Measurements from ENCODE around the gene TICAM2. TPM values are rescaled to one million over a fixed set of nuclear protein-coding genes. Genes with fewer than 3 reads are reported as not detected.

TICAM2 gene
- total and polyA plus RNA-seq, 10 of the 15 experiments (the other 5 are each of a cell fraction or from before 2014, with no cell fraction given) = 0.14 to 7.0 (median 2.9) TPM

DNA sequence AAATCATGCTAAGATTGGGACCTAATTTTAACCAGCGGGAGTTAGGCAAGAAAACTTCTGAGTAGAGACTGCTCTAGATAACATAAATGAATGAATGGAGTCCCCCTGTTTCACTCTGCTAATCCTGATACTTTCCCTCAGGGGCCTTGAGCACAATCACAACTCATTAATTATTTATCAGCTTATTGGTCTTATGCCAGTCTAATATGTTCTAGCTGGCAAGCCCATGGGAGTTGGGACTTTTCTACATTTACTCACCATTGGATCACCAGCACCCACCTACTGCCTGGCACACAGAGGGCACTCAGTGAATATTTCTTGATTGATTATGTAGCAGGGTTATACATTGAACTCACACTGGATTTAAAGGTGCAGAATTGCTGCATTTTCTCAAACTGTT, 37.1 kb upstream of the TICAM2 start:
- Histone ChIP-seq H3K9ac (ENCODE audit: control insufficient read depth, insufficient read depth, low read length) (no peak overlapping the region), H3K36me3 (ENCODE audit: control insufficient read depth in 2 of 2, insufficient read depth in 2 of 2, low read length in 1 of 2) (no peaks in the 10 kb centered on the region), H3K4me3 (no peak overlapping the region), H3K4me2 (ENCODE audit: control insufficient read depth, insufficient read depth) (no peak overlapping the region), H2AFZ (ENCODE audit: control insufficient read depth, low read depth, low read length) (no peak overlapping the region), H3K9me3 (replicated peaks; ENCODE audit: control insufficient read depth, insufficient read depth, low read length) (no peaks in the 10 kb centered on the region), H3K27me3 (replicated peaks in 1 of 2; ENCODE audit: control insufficient read depth in 2 of 2, insufficient read depth in 2 of 2, low read length in 1 of 2) (peaks cover 0 to 11% of the 10 kb centered on the region in 2 experiments; a peak in 1 of 4 replicates), H4K20me1 (ENCODE audit: control insufficient read depth, insufficient read depth) (no peaks in the 10 kb centered on the region; the same call in 1 of the 2 replicates), H3K27ac (ENCODE audit: control insufficient read depth, insufficient read depth) (no peak overlapping the region), H3K79me2 (ENCODE audit: control insufficient read depth, insufficient read depth, low read length) (no peaks in the 10 kb centered on the region), H3K4me1 (ENCODE audit: control insufficient read depth, insufficient read depth, low read length) (peaks cover 13% of the 10 kb centered on the region)
- ChIA-PET CTCF (interaction anchor here (1.0 to 1.3 kb wide), 2 partner anchors 191 to 195 kb away, joined by 3 read pairs; no protein-coding TSS in a partner anchor), POLR2A (no interaction called here), RAD21 (ENCODE audit: unreplicated experiment) (no interaction called here), SMC1A (ENCODE audit: uncharacterized antibody, unreplicated experiment) (no interaction called here)
- no TSS peak for BruUV-seq (replicated peaks)
- 62% methylated on average over 1 of the region's 1 CpG for WGBS (ENCODE audit: insufficient coverage, insufficient replicate concordance, low lambda C conversion rate, missing lambda C conversion rate)
- ATAC-seq (peak; percentile 18), FAIRE-seq (no peak), DNase-seq (ENCODE audit: low read depth, low spot score) (no peak)
- in situ Hi-C loops (cut with MboI) (no loop called here), intact Hi-C loops (cut with micrococcal nuclease; ENCODE audit: unreplicated experiment) (no loop called here)
- TF ChIP-seq PML (IDR thresholded peaks at IDR 0.05; ENCODE audit: low read length) (no peak), STAT1 (conservative IDR thresholded peaks at IDR 0.05) (no peak), ZBED1 (IDR thresholded peaks at IDR 0.05; ENCODE audit: borderline replicate concordance) (no peak), SIX5 (IDR thresholded peaks at IDR 0.05; ENCODE audit: low read depth, low read length, severe bottlenecking) (no peak), NRF1 (conservative IDR thresholded peaks at IDR 0.05; ENCODE audit: low read depth, low read length) (no peak), NR2C2 (IDR thresholded peaks at IDR 0.05; ENCODE audit: borderline replicate concordance, control insufficient read depth, insufficient read length, low read depth) (no peak), RCOR1 (conservative IDR thresholded peaks at IDR 0.05; ENCODE audit: low read depth, low read length) (no peak), CREM (IDR thresholded peaks at IDR 0.05; ENCODE audit: low read depth) (no peak), FOXK2 (IDR thresholded peaks at IDR 0.05) (no peak), IKZF2 (IDR thresholded peaks at IDR 0.05) (no peak)
- TF ChIP-seq, protein P1, sequence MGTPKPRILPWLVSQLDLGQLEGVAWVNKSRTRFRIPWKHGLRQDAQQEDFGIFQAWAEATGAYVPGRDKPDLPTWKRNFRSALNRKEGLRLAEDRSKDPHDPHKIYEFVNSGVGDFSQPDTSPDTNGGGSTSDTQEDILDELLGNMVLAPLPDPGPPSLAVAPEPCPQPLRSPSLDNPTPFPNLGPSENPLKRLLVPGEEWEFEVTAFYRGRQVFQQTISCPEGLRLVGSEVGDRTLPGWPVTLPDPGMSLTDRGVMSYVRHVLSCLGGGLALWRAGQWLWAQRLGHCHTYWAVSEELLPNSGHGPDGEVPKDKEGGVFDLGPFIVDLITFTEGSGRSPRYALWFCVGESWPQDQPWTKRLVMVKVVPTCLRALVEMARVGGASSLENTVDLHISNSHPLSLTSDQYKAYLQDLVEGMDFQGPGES (IDR thresholded peaks at IDR 0.05) = no peak
- TF ChIP-seq, protein P2, sequence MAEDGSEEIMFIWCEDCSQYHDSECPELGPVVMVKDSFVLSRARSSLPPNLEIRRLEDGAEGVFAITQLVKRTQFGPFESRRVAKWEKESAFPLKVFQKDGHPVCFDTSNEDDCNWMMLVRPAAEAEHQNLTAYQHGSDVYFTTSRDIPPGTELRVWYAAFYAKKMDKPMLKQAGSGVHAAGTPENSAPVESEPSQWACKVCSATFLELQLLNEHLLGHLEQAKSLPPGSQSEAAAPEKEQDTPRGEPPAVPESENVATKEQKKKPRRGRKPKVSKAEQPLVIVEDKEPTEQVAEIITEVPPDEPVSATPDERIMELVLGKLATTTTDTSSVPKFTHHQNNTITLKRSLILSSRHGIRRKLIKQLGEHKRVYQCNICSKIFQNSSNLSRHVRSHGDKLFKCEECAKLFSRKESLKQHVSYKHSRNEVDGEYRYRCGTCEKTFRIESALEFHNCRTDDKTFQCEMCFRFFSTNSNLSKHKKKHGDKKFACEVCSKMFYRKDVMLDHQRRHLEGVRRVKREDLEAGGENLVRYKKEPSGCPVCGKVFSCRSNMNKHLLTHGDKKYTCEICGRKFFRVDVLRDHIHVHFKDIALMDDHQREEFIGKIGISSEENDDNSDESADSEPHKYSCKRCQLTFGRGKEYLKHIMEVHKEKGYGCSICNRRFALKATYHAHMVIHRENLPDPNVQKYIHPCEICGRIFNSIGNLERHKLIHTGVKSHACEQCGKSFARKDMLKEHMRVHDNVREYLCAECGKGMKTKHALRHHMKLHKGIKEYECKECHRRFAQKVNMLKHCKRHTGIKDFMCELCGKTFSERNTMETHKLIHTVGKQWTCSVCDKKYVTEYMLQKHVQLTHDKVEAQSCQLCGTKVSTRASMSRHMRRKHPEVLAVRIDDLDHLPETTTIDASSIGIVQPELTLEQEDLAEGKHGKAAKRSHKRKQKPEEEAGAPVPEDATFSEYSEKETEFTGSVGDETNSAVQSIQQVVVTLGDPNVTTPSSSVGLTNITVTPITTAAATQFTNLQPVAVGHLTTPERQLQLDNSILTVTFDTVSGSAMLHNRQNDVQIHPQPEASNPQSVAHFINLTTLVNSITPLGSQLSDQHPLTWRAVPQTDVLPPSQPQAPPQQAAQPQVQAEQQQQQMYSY (CRISPR knock-in tag; IDR thresholded peaks at IDR 0.05) = no peak
- TF ChIP-seq, protein P3, sequence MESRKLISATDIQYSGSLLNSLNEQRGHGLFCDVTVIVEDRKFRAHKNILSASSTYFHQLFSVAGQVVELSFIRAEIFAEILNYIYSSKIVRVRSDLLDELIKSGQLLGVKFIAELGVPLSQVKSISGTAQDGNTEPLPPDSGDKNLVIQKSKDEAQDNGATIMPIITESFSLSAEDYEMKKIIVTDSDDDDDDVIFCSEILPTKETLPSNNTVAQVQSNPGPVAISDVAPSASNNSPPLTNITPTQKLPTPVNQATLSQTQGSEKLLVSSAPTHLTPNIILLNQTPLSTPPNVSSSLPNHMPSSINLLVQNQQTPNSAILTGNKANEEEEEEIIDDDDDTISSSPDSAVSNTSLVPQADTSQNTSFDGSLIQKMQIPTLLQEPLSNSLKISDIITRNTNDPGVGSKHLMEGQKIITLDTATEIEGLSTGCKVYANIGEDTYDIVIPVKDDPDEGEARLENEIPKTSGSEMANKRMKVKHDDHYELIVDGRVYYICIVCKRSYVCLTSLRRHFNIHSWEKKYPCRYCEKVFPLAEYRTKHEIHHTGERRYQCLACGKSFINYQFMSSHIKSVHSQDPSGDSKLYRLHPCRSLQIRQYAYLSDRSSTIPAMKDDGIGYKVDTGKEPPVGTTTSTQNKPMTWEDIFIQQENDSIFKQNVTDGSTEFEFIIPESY (IDR thresholded peaks at IDR 0.05) = no peak
- TF ChIP-seq, protein P4, sequence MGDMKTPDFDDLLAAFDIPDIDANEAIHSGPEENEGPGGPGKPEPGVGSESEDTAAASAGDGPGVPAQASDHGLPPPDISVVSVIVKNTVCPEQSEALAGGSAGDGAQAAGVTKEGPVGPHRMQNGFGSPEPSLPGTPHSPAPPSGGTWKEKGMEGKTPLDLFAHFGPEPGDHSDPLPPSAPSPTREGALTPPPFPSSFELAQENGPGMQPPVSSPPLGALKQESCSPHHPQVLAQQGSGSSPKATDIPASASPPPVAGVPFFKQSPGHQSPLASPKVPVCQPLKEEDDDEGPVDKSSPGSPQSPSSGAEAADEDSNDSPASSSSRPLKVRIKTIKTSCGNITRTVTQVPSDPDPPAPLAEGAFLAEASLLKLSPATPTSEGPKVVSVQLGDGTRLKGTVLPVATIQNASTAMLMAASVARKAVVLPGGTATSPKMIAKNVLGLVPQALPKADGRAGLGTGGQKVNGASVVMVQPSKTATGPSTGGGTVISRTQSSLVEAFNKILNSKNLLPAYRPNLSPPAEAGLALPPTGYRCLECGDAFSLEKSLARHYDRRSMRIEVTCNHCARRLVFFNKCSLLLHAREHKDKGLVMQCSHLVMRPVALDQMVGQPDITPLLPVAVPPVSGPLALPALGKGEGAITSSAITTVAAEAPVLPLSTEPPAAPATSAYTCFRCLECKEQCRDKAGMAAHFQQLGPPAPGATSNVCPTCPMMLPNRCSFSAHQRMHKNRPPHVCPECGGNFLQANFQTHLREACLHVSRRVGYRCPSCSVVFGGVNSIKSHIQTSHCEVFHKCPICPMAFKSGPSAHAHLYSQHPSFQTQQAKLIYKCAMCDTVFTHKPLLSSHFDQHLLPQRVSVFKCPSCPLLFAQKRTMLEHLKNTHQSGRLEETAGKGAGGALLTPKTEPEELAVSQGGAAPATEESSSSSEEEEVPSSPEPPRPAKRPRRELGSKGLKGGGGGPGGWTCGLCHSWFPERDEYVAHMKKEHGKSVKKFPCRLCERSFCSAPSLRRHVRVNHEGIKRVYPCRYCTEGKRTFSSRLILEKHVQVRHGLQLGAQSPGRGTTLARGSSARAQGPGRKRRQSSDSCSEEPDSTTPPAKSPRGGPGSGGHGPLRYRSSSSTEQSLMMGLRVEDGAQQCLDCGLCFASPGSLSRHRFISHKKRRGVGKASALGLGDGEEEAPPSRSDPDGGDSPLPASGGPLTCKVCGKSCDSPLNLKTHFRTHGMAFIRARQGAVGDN (IDR thresholded peaks at IDR 0.05) = no peak

Data from GM12878 (cell line).